Activated B cell treated with CpG ODN at 0.5 μM for 24 hours (primary cell): ENCODE measurements around the gene ZSWIM6. TPM values are rescaled to one million over a fixed set of nuclear protein-coding genes. Genes with fewer than 3 reads are reported as not detected.

Experiments used
- ATAC-seq: fragments of 200-7000 bp; cut with Tn5 transposase; one replicate; pipeline ENCODE4 v1.10.0; 2021; ENCODE audit warnings: low read depth, mild to moderate bottlenecking, moderate library complexity
- CTCF ChIA-PET: fragments of 350-600 bp; sonication (Branson Sonifier 250); formaldehyde crosslinking; loops from one replicate; lab custom pipeline; 2021; ENCODE audit warnings: antibody characterized with exemption; lab: Charles Lee
- POLR2A ChIA-PET: fragments of 350-600 bp; sonication (Branson Sonifier 250); formaldehyde crosslinking; loops from one replicate; lab custom pipeline; 2021; ENCODE audit warnings: antibody characterized with exemption; lab: Charles Lee
- DNase-seq: peaks from one replicate; pipeline ENCODE4 v3.0.0; 2022
- H3K27ac Mint-ChIP-seq: one replicate; pipeline ENCODE4 v1.8.0; 2020; ENCODE audit warnings: mixed read lengths
- H3K27me3 Mint-ChIP-seq: one replicate; pipeline ENCODE4 v1.8.0; 2021; ENCODE audit warnings: mixed read lengths
- H3K36me3 Mint-ChIP-seq: one replicate; pipeline ENCODE4 v1.8.0; 2021; ENCODE audit warnings: low read depth, mixed read lengths
- H3K4me1 Mint-ChIP-seq: one replicate; pipeline ENCODE4 v1.8.0; 2021; ENCODE audit warnings: mixed read lengths
- H3K4me3 Mint-ChIP-seq: one replicate; pipeline ENCODE4 v1.8.0; 2020; ENCODE audit warnings: mild to moderate bottlenecking, mixed read lengths
- H3K9me3 Mint-ChIP-seq: one replicate; pipeline ENCODE4 v1.8.0; 2020; ENCODE audit warnings: mixed read lengths
- intact Hi-C: fragments of 100-400 bp; cut with micrococcal nuclease; formaldehyde crosslinking; loops from one replicate; pipeline ENCODE4 v1.15.1; 2024
- total RNA-seq: library from RNA; stranded (reverse); gene quantifications from 2 replicates; pipeline ENCODE4 v1.2.3, GENCODE V29; 2022
- TF ChIP-seq, protein P1 (sequence below): fragments of 200-600 bp; IDR thresholded peaks from one replicate; pipeline ENCODE4 v1.8.0; 2022; ENCODE audit warnings: antibody characterized with exemption, mild to moderate bottlenecking

The ZSWIM6 gene
- total RNA-seq, 1 donor from 2014 or later = 8.5 TPM

DNA sequence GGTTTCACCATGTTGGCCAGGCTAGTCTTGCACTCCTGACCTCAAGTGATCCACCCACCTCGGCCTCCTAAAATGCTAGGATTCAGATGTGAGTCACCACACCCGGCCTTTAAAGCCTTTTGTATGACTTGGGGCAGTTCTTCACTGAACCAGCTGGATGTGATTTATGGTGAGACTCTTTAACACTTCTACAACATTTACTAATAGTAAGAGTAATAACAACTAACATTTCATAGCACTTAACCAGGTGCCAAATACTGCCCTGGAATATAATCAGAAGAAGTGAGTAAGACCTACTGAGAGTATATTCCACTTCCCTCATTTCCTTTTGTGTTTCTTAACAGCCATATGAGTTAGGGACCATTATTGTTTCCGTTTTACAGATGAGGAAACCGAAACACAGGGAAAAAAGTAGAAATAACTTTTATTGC is 10.0 kb downstream of the ZSWIM6 start:
- Mint-ChIP-seq H3K36me3 (peaks cover 6% of the 10 kb centered on the region), H3K4me1 (peaks cover 41% of the 10 kb centered on the region), H3K27ac (no peak overlapping the region), H3K4me3 (no peak overlapping the region), H3K9me3 (no peaks in the 10 kb centered on the region), H3K27me3 (no peaks in the 10 kb centered on the region)
- ATAC-seq = no peak
- TF ChIP-seq, protein P1, sequence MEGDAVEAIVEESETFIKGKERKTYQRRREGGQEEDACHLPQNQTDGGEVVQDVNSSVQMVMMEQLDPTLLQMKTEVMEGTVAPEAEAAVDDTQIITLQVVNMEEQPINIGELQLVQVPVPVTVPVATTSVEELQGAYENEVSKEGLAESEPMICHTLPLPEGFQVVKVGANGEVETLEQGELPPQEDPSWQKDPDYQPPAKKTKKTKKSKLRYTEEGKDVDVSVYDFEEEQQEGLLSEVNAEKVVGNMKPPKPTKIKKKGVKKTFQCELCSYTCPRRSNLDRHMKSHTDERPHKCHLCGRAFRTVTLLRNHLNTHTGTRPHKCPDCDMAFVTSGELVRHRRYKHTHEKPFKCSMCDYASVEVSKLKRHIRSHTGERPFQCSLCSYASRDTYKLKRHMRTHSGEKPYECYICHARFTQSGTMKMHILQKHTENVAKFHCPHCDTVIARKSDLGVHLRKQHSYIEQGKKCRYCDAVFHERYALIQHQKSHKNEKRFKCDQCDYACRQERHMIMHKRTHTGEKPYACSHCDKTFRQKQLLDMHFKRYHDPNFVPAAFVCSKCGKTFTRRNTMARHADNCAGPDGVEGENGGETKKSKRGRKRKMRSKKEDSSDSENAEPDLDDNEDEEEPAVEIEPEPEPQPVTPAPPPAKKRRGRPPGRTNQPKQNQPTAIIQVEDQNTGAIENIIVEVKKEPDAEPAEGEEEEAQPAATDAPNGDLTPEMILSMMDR = no peak
- intact Hi-C loops = no loop called here
- ChIA-PET POLR2A (interaction anchor here (0.7 kb wide), 1 partner anchor 191 kb away, joined by 8 read pairs; no protein-coding TSS in a partner anchor), CTCF (no interaction called here)
- DNase-seq = no peak

DNA sequence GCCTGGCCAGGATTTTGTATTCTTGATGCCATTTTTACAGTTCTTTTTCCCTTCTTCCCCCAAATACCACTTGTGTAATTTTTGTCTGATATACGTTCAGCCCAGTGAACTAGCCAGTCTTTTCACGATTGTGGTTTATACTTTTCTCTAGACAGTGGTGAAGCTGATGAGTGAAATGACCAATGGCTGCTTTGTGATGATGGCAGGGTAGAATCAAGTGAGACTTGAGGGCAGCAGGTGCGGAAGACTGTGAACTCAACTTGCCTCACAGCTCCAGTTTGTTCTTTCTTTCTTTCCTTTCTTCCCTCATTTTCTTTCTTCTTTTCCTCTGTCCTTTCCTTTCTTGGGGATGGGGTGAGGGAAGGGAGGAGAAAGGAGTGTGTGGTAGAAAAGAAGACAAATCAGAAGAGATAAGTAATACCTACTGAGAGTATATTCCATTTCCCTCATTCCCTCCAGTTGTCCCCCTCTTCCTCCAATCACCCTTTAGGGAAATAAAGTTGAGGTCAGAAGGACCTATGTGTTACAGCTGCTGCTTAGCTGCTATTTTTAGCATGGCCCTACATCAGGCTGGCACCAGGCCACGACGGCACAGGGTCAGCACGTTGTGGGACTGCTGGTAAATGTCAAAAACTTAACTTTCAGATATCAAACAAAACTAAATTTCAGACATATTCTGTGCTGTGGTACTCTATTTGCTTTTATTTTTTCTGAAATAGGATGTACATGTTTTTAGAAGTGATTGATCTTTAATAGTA is 12.3 kb downstream of the ZSWIM6 start:
- Mint-ChIP-seq H3K4me3 (no peak overlapping the region), H3K4me1 (peaks cover 56% of the 10 kb centered on the region), H3K9me3 (no peaks in the 10 kb centered on the region), H3K27ac (no peak overlapping the region), H3K36me3 (peaks cover 1% of the 10 kb centered on the region), H3K27me3 (no peaks in the 10 kb centered on the region)
- TF ChIP-seq, protein P1 = no peak
- intact Hi-C loops = no loop called here
- no peak for DNase-seq
- ATAC-seq = no peak
- CTCF ChIA-PET = no interaction called here
- POLR2A ChIA-PET = interaction anchor here (1.5 kb wide), 1 partner anchor 13 kb away, joined by 5 read pairs; no protein-coding TSS in a partner anchor

DNA sequence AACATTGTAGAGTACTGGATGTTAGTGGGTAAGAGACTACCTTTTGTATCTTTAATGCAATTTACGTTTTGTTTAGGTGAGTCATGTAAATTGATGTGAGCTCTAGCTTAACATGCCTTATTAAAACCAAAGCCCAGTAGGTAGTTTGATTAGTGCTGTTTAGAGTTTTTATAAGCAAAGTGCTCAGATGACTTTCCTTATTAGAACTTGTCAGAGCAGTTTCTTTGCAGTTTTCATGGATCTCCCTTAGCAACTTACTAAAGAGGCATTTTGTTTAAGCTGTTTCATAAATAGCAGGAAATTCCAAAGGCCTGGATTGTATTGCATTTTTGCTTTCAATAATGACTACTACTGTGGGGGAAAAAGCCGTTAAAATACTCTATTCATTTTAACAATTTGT is 14.5 kb downstream of the ZSWIM6 start:
- intact Hi-C loops = no loop called here
- POLR2A ChIA-PET = interaction anchor here (0.7 to 1.4 kb wide), 2 partner anchors 9 to 15 kb away, joined by 4 read pairs; no protein-coding TSS in a partner anchor
- no peak overlapping the region for H3K27ac Mint-ChIP-seq

DNA sequence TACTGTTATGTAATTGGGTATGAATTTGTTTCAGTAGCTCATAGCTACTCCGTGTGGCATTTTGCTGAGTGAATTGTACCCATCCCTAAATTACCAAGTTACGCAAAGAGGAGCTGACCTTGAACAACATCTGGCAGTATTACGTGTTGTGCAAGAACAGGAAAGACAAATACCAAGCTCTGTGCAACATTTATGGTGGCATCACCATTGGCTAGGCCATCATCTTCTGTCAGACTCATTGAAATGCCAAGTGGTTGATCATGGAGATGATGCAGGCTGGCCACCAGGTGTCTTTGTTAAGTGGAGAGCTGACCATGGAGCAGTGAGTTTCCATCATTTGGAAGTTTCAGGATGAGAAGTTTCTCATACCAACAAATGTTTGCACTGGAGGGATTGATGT is 15.0 kb downstream of the ZSWIM6 start:
- H3K4me1 Mint-ChIP-seq = peaks cover 66% of the 10 kb centered on the region
- intact Hi-C loops = no loop called here
- TF ChIP-seq, protein P1 = no peak
- no peak overlapping the region for H3K27ac Mint-ChIP-seq
- ATAC-seq (no peak), DNase-seq (no peak)
- POLR2A ChIA-PET = interaction anchor here (1.4 kb wide), 1 partner anchor 15 kb away, joined by 4 read pairs; no protein-coding TSS in a partner anchor
- H3K9me3 Mint-ChIP-seq = no peaks in the 10 kb centered on the region
- CTCF ChIA-PET = no interaction called here
- no peaks in the 10 kb centered on the region for H3K27me3 Mint-ChIP-seq
- H3K36me3 Mint-ChIP-seq = peaks cover 1% of the 10 kb centered on the region
- no peak overlapping the region for H3K4me3 Mint-ChIP-seq

More for the DNA sequence above, 14.5 kb downstream of the ZSWIM6 start:
- no peak for ATAC-seq
- Mint-ChIP-seq H3K36me3 (peaks cover 1% of the 10 kb centered on the region), H3K4me3 (no peak overlapping the region), H3K27me3 (no peaks in the 10 kb centered on the region), H3K9me3 (no peaks in the 10 kb centered on the region), H3K4me1 (peaks cover 63% of the 10 kb centered on the region)
- no peak for DNase-seq
- CTCF ChIA-PET = no interaction called here
- TF ChIP-seq, protein P1 = no peak

DNA sequence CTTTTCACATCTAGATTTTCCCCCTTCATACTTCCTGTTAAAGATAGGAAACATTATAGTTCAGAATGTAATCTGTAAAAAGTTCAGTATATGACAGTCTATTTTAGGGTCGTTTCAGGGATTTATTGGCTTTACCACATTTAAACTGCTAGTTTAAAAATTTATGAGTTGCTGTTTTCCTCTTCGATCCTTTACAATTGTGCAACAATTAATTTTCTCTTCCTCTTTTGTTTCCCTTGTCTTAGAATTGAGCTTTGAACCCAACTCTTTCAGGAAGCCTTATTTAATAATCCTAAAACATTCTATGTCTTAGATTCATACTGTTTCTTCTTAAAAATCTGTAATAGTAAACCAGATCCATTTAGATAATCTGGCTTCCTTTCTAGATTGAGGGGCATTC is 16.4 kb downstream of the ZSWIM6 start:
- DNase-seq (no peak), ATAC-seq (no peak)
- TF ChIP-seq, protein P1 = no peak
- Mint-ChIP-seq H3K4me1 (peaks cover 69% of the 10 kb centered on the region), H3K36me3 (peaks cover 1% of the 10 kb centered on the region), H3K4me3 (no peak overlapping the region), H3K27ac (no peak overlapping the region), H3K27me3 (no peaks in the 10 kb centered on the region), H3K9me3 (no peaks in the 10 kb centered on the region)
- POLR2A ChIA-PET = no interaction called here
- CTCF ChIA-PET = no interaction called here
- intact Hi-C loops = loop anchor here (2.0 kb wide), 1 partner anchor 14 kb away; no protein-coding TSS in a partner anchor
